CD4-positive, alpha-beta T cell treated with Interferon gamma for 1 hour (primary cell): ENCODE measurements around the gene TM2D1.
"Not testable (repeated sequence)": the region's sequence is repeated elsewhere in the genome, so short reads cannot be mapped to it uniquely, and the experiment has no call there.

Experiments used
- DNase-seq: peaks from one replicate; pipeline ENCODE4 v3.0.0-alpha.2; 2020

Gene TM2D1

GRCh38 chr1:61711969-61712368, 13.0 kb downstream of the TM2D1 start:
- DNase-seq: no peak

GRCh38 chr1:61711257-61711656, 13.7 kb downstream of the TM2D1 start:
- not testable (repeated sequence) for DNase-seq

GRCh38 chr1:61709908-61710289, 15.0 kb downstream of the TM2D1 start:
- no peak for DNase-seq

- DNase-seq: no peak
These were observed 15.7 kb downstream of the TM2D1 start for GRCh38 chr1:61708953-61709907.

- no peak for DNase-seq
These were observed 24.8 kb downstream of the TM2D1 start for GRCh38 chr1:61699911-61700851.

- DNase-seq: no peak
These were observed 32.7 kb downstream of the TM2D1 start for GRCh38 chr1:61692155-61692800.

GRCh38 chr1:61687901-61688300, 37.0 kb downstream of the TM2D1 start:
- DNase-seq: no peak

GRCh38 chr1:61682891-61683290, 42.0 kb downstream of the TM2D1 start:
- no peak for DNase-seq

- no peak for DNase-seq
These were observed 44.4 kb downstream of the TM2D1 start for GRCh38 chr1:61680500-61680899.

- DNase-seq: not testable (repeated sequence)
These were observed 48.1 kb downstream of the TM2D1 start for GRCh38 chr1:61676881-61677280.

- DNase-seq: no peak
These were observed 50.7 kb downstream of the TM2D1 start for GRCh38 chr1:61674221-61674620.

- DNase-seq: no peak
These were observed 52.6 kb downstream of the TM2D1 start for GRCh38 chr1:61672376-61672775.

- DNase-seq: no peak
These were observed 54.5 kb downstream of the TM2D1 start for GRCh38 chr1:61670445-61670844.

- no peak for DNase-seq
These were observed 54.9 kb downstream of the TM2D1 start for GRCh38 chr1:61670016-61670415.

GRCh38 chr1:61659061-61659460, 65.9 kb downstream of the TM2D1 start:
- no peak for DNase-seq

- no peak for DNase-seq
These were observed 69.5 kb downstream of the TM2D1 start for GRCh38 chr1:61655453-61655852.

GRCh38 chr1:61654067-61654466, 70.9 kb downstream of the TM2D1 start:
- no peak for DNase-seq

- no peak for DNase-seq
These were observed 75.8 kb downstream of the TM2D1 start for GRCh38 chr1:61648983-61649742.

- no peak for DNase-seq
These were observed 77.8 kb downstream of the TM2D1 start for GRCh38 chr1:61647142-61647541.

- DNase-seq: no peak
These were observed 79.5 kb downstream of the TM2D1 start for GRCh38 chr1:61645476-61645875.

- DNase-seq: no peak
These were observed 80.6 kb downstream of the TM2D1 start for GRCh38 chr1:61644303-61644702.
